ENCODE data around the gene GLG1. TPM values are rescaled to one million over a fixed set of nuclear protein-coding genes. Genes with fewer than 3 reads are reported as not detected.

Gene GLG1
- total RNA-seq, 6 donors from 2014 or later, result 88.3 to 149 (median 110) TPM

GRCh38 chr16:74500907-74501306, 106.0 kb downstream of the GLG1 start:
- no peak overlapping the region for H3K4me3 ChIP-seq
- no peaks in the 10 kb centered on the region for H3K27me3 ChIP-seq
- TF ChIP-seq POLR2A (IDR thresholded peaks at IDR 0.05) (no peak), EP300 (IDR thresholded peaks at IDR 0.05) (no peak), CTCF (IDR thresholded peaks at IDR 0.05) (no peak), POLR2AphosphoS5 (IDR thresholded peaks at IDR 0.05) (no peak)
- H3K36me3 ChIP-seq, result peaks cover 0 to 33% (median 12%) of the 10 kb centered on the region in 4 donors
- H3K9me3 ChIP-seq, result no peaks in the 10 kb centered on the region
- no peak overlapping the region for H3K27ac ChIP-seq
- no peaks in the 10 kb centered on the region for H3K4me1 ChIP-seq
- ATAC-seq (ENCODE audit: low FRiP score in 2 of 2), result no peak
- DNase-seq, result no peak
- WGBS, 2 donors, result 82 to 86% methylated on average over 3 of the region's 3 CpGs

DNA sequence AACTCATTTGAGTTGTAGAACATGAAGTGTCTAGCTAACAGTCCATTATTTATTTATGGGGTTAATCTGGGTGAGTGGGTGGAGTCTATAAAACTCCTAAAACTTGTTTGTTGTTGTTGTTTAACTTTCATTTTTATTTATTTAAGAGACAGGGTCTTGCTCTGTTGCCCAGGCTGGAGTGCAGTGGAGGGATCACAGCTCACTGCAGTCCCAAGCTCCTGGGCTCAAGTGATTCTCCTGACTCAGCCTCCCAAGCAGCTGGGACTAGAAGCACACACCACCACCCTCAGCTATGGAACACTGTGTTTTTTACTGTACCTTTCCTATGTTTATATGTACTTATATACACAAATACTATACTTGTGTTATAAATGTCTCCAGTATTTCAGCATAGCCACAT, 107.8 kb downstream of the GLG1 start:
- Histone ChIP-seq H3K9me3 (no peaks in the 10 kb centered on the region), H3K27me3 (no peaks in the 10 kb centered on the region), H3K27ac (no peak overlapping the region), H3K4me3 (no peak overlapping the region), H3K36me3 (peaks cover 0 to 45% (median 25%) of the 10 kb centered on the region in 4 donors), H3K4me1 (no peaks in the 10 kb centered on the region)
- ATAC-seq (ENCODE audit: low FRiP score in 2 of 2) (no peak), DNase-seq (no peak)
- no peak for TF ChIP-seq CTCF (IDR thresholded peaks at IDR 0.05)
- TF ChIP-seq POLR2AphosphoS5 (IDR thresholded peaks at IDR 0.05), result no peak
- no peak for TF ChIP-seq EP300 (IDR thresholded peaks at IDR 0.05)
- no peak for TF ChIP-seq POLR2A (IDR thresholded peaks at IDR 0.05)

DNA sequence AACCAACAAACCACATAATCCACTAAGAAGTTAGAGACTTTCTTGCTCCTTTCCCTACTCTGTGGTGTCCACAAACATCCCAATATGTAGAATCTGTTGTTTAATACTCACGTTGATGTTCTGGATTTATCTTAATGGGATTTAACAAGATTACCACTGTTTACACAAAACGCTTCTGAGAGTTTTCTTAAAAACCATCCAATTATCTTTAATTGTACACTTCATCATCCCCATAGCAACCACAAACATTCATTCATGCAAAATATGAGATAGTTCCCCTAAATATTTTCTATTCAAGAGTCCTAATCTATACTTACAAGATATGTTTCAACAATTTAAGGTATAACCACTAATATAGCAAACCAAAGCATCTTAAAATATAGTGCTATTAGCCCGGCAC, 109.2 kb downstream of the GLG1 start:
- no peaks in the 10 kb centered on the region for H3K9me3 ChIP-seq
- TF ChIP-seq EP300 (IDR thresholded peaks at IDR 0.05), result no peak
- no peak for TF ChIP-seq POLR2A (IDR thresholded peaks at IDR 0.05)
- TF ChIP-seq CTCF (IDR thresholded peaks at IDR 0.05), result no peak
- TF ChIP-seq POLR2AphosphoS5 (IDR thresholded peaks at IDR 0.05), result no peak
- no peaks in the 10 kb centered on the region for H3K27me3 ChIP-seq
- H3K36me3 ChIP-seq, result peaks cover 3 to 44% (median 28%) of the 10 kb centered on the region in 4 donors
- no peak overlapping the region for H3K27ac ChIP-seq
- no peak for ATAC-seq (ENCODE audit: low FRiP score in 2 of 2)
- no peak overlapping the region for H3K4me3 ChIP-seq
- H3K4me1 ChIP-seq, result no peaks in the 10 kb centered on the region
- WGBS, 2 donors, result 90 to 94% methylated on average over 3 of the region's 3 CpGs
- DNase-seq, result no peak

DNA sequence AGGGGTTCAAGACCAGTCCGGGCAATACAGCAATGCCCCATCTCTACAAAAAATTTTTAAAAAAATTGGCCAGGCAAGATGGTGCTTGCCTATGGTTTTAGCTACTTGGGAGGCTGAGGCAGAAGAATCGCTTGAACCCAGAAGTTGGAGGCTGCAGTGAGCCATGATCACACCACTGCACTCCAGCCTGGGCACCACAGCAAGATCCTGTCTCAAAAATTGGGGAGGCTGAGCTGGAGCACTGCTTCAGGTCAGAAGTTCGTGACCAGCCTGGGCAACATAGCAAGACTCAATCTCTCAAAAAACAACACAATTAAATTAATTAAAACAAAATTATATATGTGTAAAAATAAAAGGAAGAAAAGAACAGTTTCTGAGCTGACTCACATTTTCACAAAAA, 110.9 kb downstream of the GLG1 start:
- H3K4me1 ChIP-seq, result no peaks in the 10 kb centered on the region
- ATAC-seq (ENCODE audit: low FRiP score in 2 of 2) (no peak), DNase-seq (no peak)
- WGBS, 2 donors, result 92 to 96% methylated on average over 3 of the region's 3 CpGs
- TF ChIP-seq EP300 (IDR thresholded peaks at IDR 0.05), result no peak
- TF ChIP-seq CTCF (IDR thresholded peaks at IDR 0.05), result no peak
- TF ChIP-seq POLR2AphosphoS5 (IDR thresholded peaks at IDR 0.05), result no peak
- TF ChIP-seq POLR2A (IDR thresholded peaks at IDR 0.05), result no peak
- H3K4me3 ChIP-seq, result no peak overlapping the region
- H3K27me3 ChIP-seq, result no peaks in the 10 kb centered on the region
- H3K9me3 ChIP-seq, result no peaks in the 10 kb centered on the region
- no peak overlapping the region for H3K27ac ChIP-seq
- H3K36me3 ChIP-seq, result peaks cover 7 to 51% (median 35%) of the 10 kb centered on the region in 4 donors

- Histone ChIP-seq H3K4me3 (no peak overlapping the region), H3K9me3 (no peaks in the 10 kb centered on the region), H3K27me3 (no peaks in the 10 kb centered on the region), H3K27ac (no peak overlapping the region), H3K36me3 (peaks cover 11 to 78% (median 45%) of the 10 kb centered on the region in 4 donors), H3K4me1 (no peaks in the 10 kb centered on the region)
- no peak for TF ChIP-seq CTCF (IDR thresholded peaks at IDR 0.05)
- no peak for TF ChIP-seq POLR2AphosphoS5 (IDR thresholded peaks at IDR 0.05)
- TF ChIP-seq EP300 (IDR thresholded peaks at IDR 0.05), result no peak
- no peak for DNase-seq
- ATAC-seq (ENCODE audit: low FRiP score in 2 of 2), result no peak
- 95 to 97% methylated on average over 10 of the region's 10 CpGs for WGBS, 2 donors
Measured at GRCh38 chr16:74492976-74493375, 113.9 kb downstream of the GLG1 start.
